Sigmoid colon (tissue), 4 donors: ENCODE data around the gene PPP1R15A.

Experiments
- CTCF ChIP-seq, 4 experiments: fragments of 450-650 bp in 3 of 4; fragments of 200-600 bp in 1 of 4; IDR thresholded peaks; one replicate each; pipeline ENCODE4 v1.5.1; 2016 to 2019; ENCODE audit warnings: antibody characterized with exemption in 4 of 4, mild to moderate bottlenecking in 3 of 4, moderate library complexity in 2 of 4
- EP300 ChIP-seq, 4 donors: sonication (generic); formaldehyde crosslinking; IDR thresholded peaks; one replicate each; pipeline ENCODE4 v1.6.1; 2017; ENCODE audit warnings: antibody characterized with exemption in 4 of 4

GRCh38 chr19:48841571-48841970 is 30.6 kb upstream of the PPP1R15A start:
- no peak for TF ChIP-seq CTCF (IDR thresholded peaks at IDR 0.05)
- no peak for TF ChIP-seq EP300 (IDR thresholded peaks at IDR 0.05)
